SIG-M5 treated with dmso at 0.1 percent for 504 hours (cell line): ENCODE data around the gene ZDHHC20.
A peak's percentile ranks its signal among the peaks of the same experiment; 100 is the strongest.
"Not testable (repeated sequence)": the region's sequence is repeated elsewhere in the genome, so short reads cannot be mapped to it uniquely, and the experiment has no call there.

Experiments
- DNase-seq: peaks from one replicate; lab custom pipeline; 2025; ENCODE audit not compliant: unreplicated experiment; lab: John Stamatoyannopoulos, UW

ZDHHC20 gene

GRCh38 chr13:21435687-21436151 is 23.4 kb downstream of the ZDHHC20 start:
- DNase-seq, result peak; percentile 69

- DNase-seq, result no peak
These were observed 23.9 kb downstream of the ZDHHC20 start for GRCh38 chr13:21435231-21435630.

GRCh38 chr13:21434588-21434987 is 24.5 kb downstream of the ZDHHC20 start:
- DNase-seq, result peak; percentile 77

- DNase-seq, result no peak
These were observed 29.9 kb downstream of the ZDHHC20 start for GRCh38 chr13:21429211-21429610.

GRCh38 chr13:21427741-21428140 is 31.4 kb downstream of the ZDHHC20 start:
- no peak for DNase-seq

- DNase-seq, result no peak
These were observed 32.9 kb downstream of the ZDHHC20 start for GRCh38 chr13:21426238-21426637.

GRCh38 chr13:21420706-21421105 is 38.4 kb downstream of the ZDHHC20 start:
- no peak for DNase-seq

- DNase-seq, result no peak
These were observed 46.1 kb downstream of the ZDHHC20 start for GRCh38 chr13:21413013-21413412.

- not testable (repeated sequence) for DNase-seq
These were observed 48.6 kb downstream of the ZDHHC20 start for GRCh38 chr13:21410453-21410852.

GRCh38 chr13:21405309-21405708 is 53.8 kb downstream of the ZDHHC20 start:
- no peak for DNase-seq

GRCh38 chr13:21402586-21403307 is 56.4 kb downstream of the ZDHHC20 start:
- DNase-seq, result no peak

GRCh38 chr13:21399741-21400140 is 59.4 kb downstream of the ZDHHC20 start:
- no peak for DNase-seq

GRCh38 chr13:21395953-21396352 is 63.1 kb downstream of the ZDHHC20 start:
- no peak for DNase-seq

GRCh38 chr13:21389124-21389523 is 70.0 kb downstream of the ZDHHC20 start:
- no peak for DNase-seq

- no peak for DNase-seq
These were observed 73.4 kb downstream of the ZDHHC20 start for GRCh38 chr13:21385710-21386109.

- no peak for DNase-seq
These were observed 76.0 kb downstream of the ZDHHC20 start for GRCh38 chr13:21383090-21383489.

GRCh38 chr13:21376998-21377985 is 81.8 kb downstream of the ZDHHC20 start:
- DNase-seq, result not testable (repeated sequence)

- no peak for DNase-seq
These were observed 86.6 kb downstream of the ZDHHC20 start for GRCh38 chr13:21372530-21372929.

GRCh38 chr13:21371011-21371410 is 88.1 kb downstream of the ZDHHC20 start:
- DNase-seq, result no peak

- DNase-seq, result no peak
These were observed 93.5 kb downstream of the ZDHHC20 start for GRCh38 chr13:21365574-21365973.

- DNase-seq, result no peak
These were observed 94.2 kb downstream of the ZDHHC20 start for GRCh38 chr13:21364916-21365315.

- no peak for DNase-seq
These were observed 94.7 kb downstream of the ZDHHC20 start for GRCh38 chr13:21364357-21364756.
